ENCODE measurements around the gene SPOPL. TPM values are rescaled to one million over a fixed set of nuclear protein-coding genes. Genes with fewer than 3 reads are reported as not detected.

The SPOPL gene
- total RNA-seq, 1 experiment from 2014 or later = 40.8 TPM

DNA sequence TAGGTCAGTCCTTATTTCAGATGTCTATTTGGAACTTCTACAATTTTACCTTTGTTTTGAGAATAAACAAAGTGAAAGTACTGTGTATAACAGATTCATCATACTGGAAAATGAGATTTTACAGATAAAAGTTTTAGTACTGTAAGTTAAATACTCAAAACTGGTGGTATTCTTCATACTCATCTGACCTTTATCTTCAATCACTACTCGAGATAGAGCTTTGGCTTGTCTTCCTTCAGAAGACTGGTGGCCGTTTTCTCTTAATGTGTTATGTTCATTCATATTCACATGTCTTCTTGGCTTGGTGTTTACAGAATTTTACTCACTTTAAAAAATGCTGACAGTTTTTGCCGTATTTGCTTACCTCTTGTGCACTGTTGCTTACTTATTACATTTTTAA, 2.1 kb downstream of the SPOPL start:
- peak overlapping the region; percentile 86 for H3K4me3 Mint-ChIP-seq (ENCODE audit: low read depth, unreplicated experiment)
- H3K36me3 Mint-ChIP-seq (ENCODE audit: insufficient read depth, unreplicated experiment) = peaks cover 28% of the 10 kb centered on the region
- CTCF ChIA-PET = interaction anchor here (1.3 kb wide), 1 partner anchor 12 kb away, joined by 4 read pairs; no protein-coding TSS in a partner anchor
- H3K27ac Mint-ChIP-seq (ENCODE audit: unreplicated experiment) = peak overlapping the region; percentile 55
- TF ChIP-seq, protein P1, sequence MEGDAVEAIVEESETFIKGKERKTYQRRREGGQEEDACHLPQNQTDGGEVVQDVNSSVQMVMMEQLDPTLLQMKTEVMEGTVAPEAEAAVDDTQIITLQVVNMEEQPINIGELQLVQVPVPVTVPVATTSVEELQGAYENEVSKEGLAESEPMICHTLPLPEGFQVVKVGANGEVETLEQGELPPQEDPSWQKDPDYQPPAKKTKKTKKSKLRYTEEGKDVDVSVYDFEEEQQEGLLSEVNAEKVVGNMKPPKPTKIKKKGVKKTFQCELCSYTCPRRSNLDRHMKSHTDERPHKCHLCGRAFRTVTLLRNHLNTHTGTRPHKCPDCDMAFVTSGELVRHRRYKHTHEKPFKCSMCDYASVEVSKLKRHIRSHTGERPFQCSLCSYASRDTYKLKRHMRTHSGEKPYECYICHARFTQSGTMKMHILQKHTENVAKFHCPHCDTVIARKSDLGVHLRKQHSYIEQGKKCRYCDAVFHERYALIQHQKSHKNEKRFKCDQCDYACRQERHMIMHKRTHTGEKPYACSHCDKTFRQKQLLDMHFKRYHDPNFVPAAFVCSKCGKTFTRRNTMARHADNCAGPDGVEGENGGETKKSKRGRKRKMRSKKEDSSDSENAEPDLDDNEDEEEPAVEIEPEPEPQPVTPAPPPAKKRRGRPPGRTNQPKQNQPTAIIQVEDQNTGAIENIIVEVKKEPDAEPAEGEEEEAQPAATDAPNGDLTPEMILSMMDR (IDR thresholded peaks at IDR 0.05; ENCODE audit: unreplicated experiment) = no peak
- no TSS peak for BruUV-seq (replicated peaks)
- DNase-seq = no peak
- H3K27me3 Mint-ChIP-seq (ENCODE audit: unreplicated experiment) = no peaks in the 10 kb centered on the region
- no peaks in the 10 kb centered on the region for H3K9me3 Mint-ChIP-seq (ENCODE audit: low read depth, unreplicated experiment)
- peaks cover 24% of the 10 kb centered on the region for H3K4me1 Mint-ChIP-seq (ENCODE audit: low read depth, unreplicated experiment)
- intact Hi-C loops (cut with micrococcal nuclease; ENCODE audit: unreplicated experiment) = loop anchor here (10.0 kb wide), 5 partner anchors 211 to 579 kb away; no protein-coding TSS in a partner anchor

DNA sequence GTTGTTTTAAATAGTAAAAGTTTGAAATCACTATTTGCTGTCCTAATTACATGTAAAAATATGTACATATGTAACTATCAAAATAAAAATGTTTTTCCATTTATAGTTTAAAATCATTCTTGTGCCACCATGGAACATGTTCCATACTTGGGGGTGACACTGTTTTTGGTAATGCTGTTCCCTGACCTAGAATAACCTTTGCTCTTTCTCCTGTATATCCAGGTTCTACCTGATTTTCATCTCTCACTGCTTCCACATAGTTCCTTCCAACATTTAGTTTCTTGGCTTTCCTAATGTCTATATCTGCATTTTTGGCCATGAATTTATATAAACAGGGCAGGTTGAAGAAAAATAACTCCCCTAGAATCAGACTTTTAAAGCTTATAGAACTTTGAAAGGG, 2.5 kb downstream of the SPOPL start:
- BruUV-seq (replicated peaks) = no TSS peak
- Mint-ChIP-seq H3K9me3 (ENCODE audit: low read depth, unreplicated experiment) (no peaks in the 10 kb centered on the region), H3K4me1 (ENCODE audit: low read depth, unreplicated experiment) (peaks cover 24% of the 10 kb centered on the region), H3K36me3 (ENCODE audit: insufficient read depth, unreplicated experiment) (peaks cover 28% of the 10 kb centered on the region), H3K4me3 (ENCODE audit: low read depth, unreplicated experiment) (peak overlapping the region; percentile 86), H3K27ac (ENCODE audit: unreplicated experiment) (peak overlapping the region; percentile 55), H3K27me3 (ENCODE audit: unreplicated experiment) (no peaks in the 10 kb centered on the region)
- CTCF ChIA-PET = interaction anchor here (1.3 kb wide), 1 partner anchor 12 kb away, joined by 4 read pairs; no protein-coding TSS in a partner anchor
- intact Hi-C loops (cut with micrococcal nuclease; ENCODE audit: unreplicated experiment) = loop anchor here (10.0 kb wide), 5 partner anchors 211 to 579 kb away; no protein-coding TSS in a partner anchor
- TF ChIP-seq, protein P1 (IDR thresholded peaks at IDR 0.05; ENCODE audit: unreplicated experiment) = no peak
- no peak for DNase-seq

DNA sequence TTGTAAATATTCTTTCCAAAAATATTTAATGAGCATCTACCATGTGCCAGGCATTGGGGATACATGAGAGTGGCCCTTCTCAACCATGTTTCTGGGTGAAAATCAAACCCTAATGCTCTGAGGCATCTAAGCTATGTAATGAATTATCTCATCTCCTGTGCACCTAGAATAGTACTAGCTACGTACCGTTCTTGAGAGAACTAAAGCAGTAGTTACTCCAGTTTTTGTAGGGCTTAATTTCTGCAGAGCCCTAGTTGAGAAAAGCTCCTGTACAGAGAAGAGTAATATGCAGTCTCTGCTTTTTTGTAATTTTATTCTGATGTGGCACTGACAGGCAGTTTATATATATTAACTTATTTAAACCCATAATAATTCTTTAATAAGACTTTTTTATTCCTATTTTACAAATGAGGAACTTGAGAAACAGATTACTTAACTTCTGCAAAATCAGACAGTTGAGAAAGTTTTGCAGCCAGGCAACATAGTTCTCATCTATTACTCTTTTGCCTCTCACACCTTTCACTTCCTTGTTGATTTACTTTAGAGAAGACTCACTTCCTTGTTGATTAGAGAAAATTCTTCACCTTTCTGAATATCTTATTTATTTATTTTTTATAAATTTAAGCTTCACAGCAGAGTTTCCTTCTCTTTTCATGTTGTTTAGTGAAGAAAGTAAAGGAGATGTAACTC, 3.1 kb downstream of the SPOPL start:
- Mint-ChIP-seq H3K4me3 (ENCODE audit: low read depth, unreplicated experiment) (peak overlapping the region; percentile 86), H3K9me3 (ENCODE audit: low read depth, unreplicated experiment) (no peaks in the 10 kb centered on the region), H3K27ac (ENCODE audit: unreplicated experiment) (peak overlapping the region; percentile 55), H3K27me3 (ENCODE audit: unreplicated experiment) (no peaks in the 10 kb centered on the region), H3K36me3 (ENCODE audit: insufficient read depth, unreplicated experiment) (peaks cover 28% of the 10 kb centered on the region), H3K4me1 (ENCODE audit: low read depth, unreplicated experiment) (peaks cover 28% of the 10 kb centered on the region)
- BruUV-seq (replicated peaks) = no TSS peak
- TF ChIP-seq, protein P1 (IDR thresholded peaks at IDR 0.05; ENCODE audit: unreplicated experiment) = no peak
- CTCF ChIA-PET = no interaction called here
- no peak for DNase-seq
- intact Hi-C loops (cut with micrococcal nuclease; ENCODE audit: unreplicated experiment) = loop anchor here (10.0 kb wide), 5 partner anchors 210 to 580 kb away; no protein-coding TSS in a partner anchor

DNA sequence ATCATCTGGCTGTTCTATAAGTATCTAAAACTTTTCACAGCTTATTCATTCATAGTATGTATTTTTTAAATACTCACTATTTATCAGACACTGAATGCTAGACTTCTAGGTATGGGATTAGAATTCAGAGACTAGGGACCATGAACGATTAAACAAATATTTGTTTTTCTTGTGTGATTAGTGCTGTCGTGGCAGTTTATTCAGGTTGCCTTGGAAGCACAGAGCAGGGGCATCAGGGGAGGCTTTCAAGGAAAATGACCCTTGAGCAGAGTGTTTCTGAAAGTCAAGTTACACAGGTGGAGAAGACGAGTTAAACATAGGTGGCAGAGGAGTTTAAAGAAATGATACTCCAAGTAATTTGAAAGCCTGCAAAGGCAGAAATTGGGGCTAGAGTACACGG, 5.7 kb downstream of the SPOPL start:
- H3K27me3 Mint-ChIP-seq (ENCODE audit: unreplicated experiment) = no peaks in the 10 kb centered on the region
- H3K27ac Mint-ChIP-seq (ENCODE audit: unreplicated experiment) = peak overlapping the region; percentile 32
- H3K4me3 Mint-ChIP-seq (ENCODE audit: low read depth, unreplicated experiment) = peak overlapping the region; percentile 11
- CTCF ChIA-PET = no interaction called here
- intact Hi-C loops (cut with micrococcal nuclease; ENCODE audit: unreplicated experiment) = loop anchor here (10.0 kb wide), 5 partner anchors 208 to 582 kb away; no protein-coding TSS in a partner anchor
- no TSS peak for BruUV-seq (replicated peaks)
- H3K4me1 Mint-ChIP-seq (ENCODE audit: low read depth, unreplicated experiment) = peaks cover 34% of the 10 kb centered on the region
- TF ChIP-seq, protein P1 (IDR thresholded peaks at IDR 0.05; ENCODE audit: unreplicated experiment) = no peak
- peaks cover 8% of the 10 kb centered on the region for H3K36me3 Mint-ChIP-seq (ENCODE audit: insufficient read depth, unreplicated experiment)
- DNase-seq = no peak
- no peaks in the 10 kb centered on the region for H3K9me3 Mint-ChIP-seq (ENCODE audit: low read depth, unreplicated experiment)

Data from Calu3 (cell line).